OCI-LY7 (cell line): ENCODE results near the gene OR2B6. TPM values are rescaled to one million over a fixed set of nuclear protein-coding genes. Genes with fewer than 3 reads are reported as not detected.

ENCODE experiments used
- BruUV-seq: library from RNA; stranded (reverse); fragments of 400-500 nt; replicated peaks from 2 replicates; lab custom pipeline; 2021; lab: Mats Ljungman, UMichigan
- CTCF ChIA-PET: fragments of 300-600 bp; sonication (Branson Sonifier 250); formaldehyde crosslinking; loops from one replicate; lab custom pipeline; 2022; ENCODE audit warnings: antibody characterized with exemption; ENCODE audit not compliant: unreplicated experiment; lab: Charles Lee
- POLR2A ChIA-PET: fragments of 300-600 bp; sonication (Branson Sonifier 250); formaldehyde crosslinking; loops from one replicate; lab custom pipeline; 2022; ENCODE audit warnings: antibody characterized with exemption; lab: Charles Lee
- DNase-seq: peaks from one replicate; pipeline ENCODE4 v3.0.0-alpha.2; 2015; ENCODE audit warnings: low spot score
- H2AFZ ChIP-seq: fragments of 200-600 bp; sonication (generic), shearing (Covaris generic); 2 replicates; pipeline ENCODE4 v1.6.1; 2014; ENCODE audit warnings: mild to moderate bottlenecking, antibody characterized with exemption, low read length, moderate library complexity
- H3K27ac ChIP-seq: fragments of 200-600 bp; sonication (generic); 2 replicates; pipeline ENCODE4 v1.5.1; 2014; ENCODE audit warnings: mixed run types, low read depth, mild to moderate bottlenecking, moderate library complexity, low read length, inconsistent platforms; ENCODE audit not compliant: poor library complexity, severe bottlenecking
- H3K36me3 ChIP-seq: fragments of 200-600 bp; sonication (generic); 2 replicates; pipeline ENCODE4 v1.6.1; 2014; ENCODE audit warnings: mild to moderate bottlenecking, antibody characterized with exemption, low read length, moderate library complexity, mixed read lengths; ENCODE audit not compliant: insufficient read depth
- H3K4me1 ChIP-seq: fragments of 200-600 bp; sonication (generic); 2 replicates; pipeline ENCODE4 v1.5.1; 2014; ENCODE audit warnings: mild to moderate bottlenecking, low read length; ENCODE audit not compliant: insufficient read depth, poor library complexity, severe bottlenecking
- H3K4me2 ChIP-seq: fragments of 200-600 bp; sonication (generic); 2 replicates; pipeline ENCODE4 v1.6.1; 2014; ENCODE audit warnings: mild to moderate bottlenecking, low read length
- H3K4me3 ChIP-seq: fragments of 200-600 bp; sonication (generic); 2 replicates; pipeline ENCODE4 v1.5.1; 2014; ENCODE audit warnings: mild to moderate bottlenecking, low read depth, low read length; ENCODE audit not compliant: poor library complexity, severe bottlenecking
- H3K79me2 ChIP-seq: fragments of 200-600 bp; sonication (generic); 2 replicates; pipeline ENCODE4 v1.6.1; 2016; ENCODE audit warnings: low read depth, mild to moderate bottlenecking, low read length, moderate library complexity, mixed read lengths; ENCODE audit not compliant: insufficient read depth
- H3K9me2 ChIP-seq: fragments of 200-600 bp; sonication (generic); 2 replicates; pipeline ENCODE4 v1.6.1; 2016; ENCODE audit warnings: mild to moderate bottlenecking, low read length, mixed read lengths; ENCODE audit not compliant: insufficient read depth
- H3K9me3 ChIP-seq: fragments of 200-600 bp; sonication (generic); 2 replicates; pipeline ENCODE4 v1.6.1; 2014; ENCODE audit warnings: mild to moderate bottlenecking, mixed run types, low read length, mixed read lengths
- H4K20me1 ChIP-seq: fragments of 200-600 bp; sonication (generic); 2 replicates; pipeline ENCODE4 v1.6.1; 2014; ENCODE audit warnings: mild to moderate bottlenecking, antibody characterized with exemption, low read length, moderate library complexity, mixed read lengths; ENCODE audit not compliant: insufficient read depth
- EZH2phosphoT487 ChIP-seq: fragments of 200-600 bp; sonication (generic); IDR thresholded peaks from 2 replicates; pipeline ENCODE4 v1.6.1; 2018; ENCODE audit warnings: low read depth, borderline replicate concordance, mild to moderate bottlenecking, mixed run types, antibody characterized with exemption, low read length, moderate library complexity, mixed read lengths
- intact Hi-C: fragments of 100-400 bp; cut with micrococcal nuclease; formaldehyde crosslinking; loops from one replicate; pipeline ENCODE4 v1.10.0; 2022; ENCODE audit not compliant: unreplicated experiment
- total RNA-seq, 2 experiments: library from RNA; depleted of rRNA in 1 of 2; stranded (reverse); fragments of >200 nt in 1 of 2; shearing (Covaris generic) in 1 of 2; gene quantifications; 2 replicates each; pipeline ENCODE4 v1.2.3, GENCODE V29; 2014 to 2022
- TF ChIP-seq, protein P1 (sequence below): fragments of 200-600 bp; sonication (generic); conservative IDR thresholded peaks from 2 replicates; pipeline ENCODE4 v1.5.1; 2014; ENCODE audit warnings: mild to moderate bottlenecking, antibody characterized with exemption, low read length, moderate library complexity, mixed read lengths

OR2B6 gene
- total RNA-seq, 2 experiments from 2014 or later = 0.35 TPM; not detected in 1

DNA sequence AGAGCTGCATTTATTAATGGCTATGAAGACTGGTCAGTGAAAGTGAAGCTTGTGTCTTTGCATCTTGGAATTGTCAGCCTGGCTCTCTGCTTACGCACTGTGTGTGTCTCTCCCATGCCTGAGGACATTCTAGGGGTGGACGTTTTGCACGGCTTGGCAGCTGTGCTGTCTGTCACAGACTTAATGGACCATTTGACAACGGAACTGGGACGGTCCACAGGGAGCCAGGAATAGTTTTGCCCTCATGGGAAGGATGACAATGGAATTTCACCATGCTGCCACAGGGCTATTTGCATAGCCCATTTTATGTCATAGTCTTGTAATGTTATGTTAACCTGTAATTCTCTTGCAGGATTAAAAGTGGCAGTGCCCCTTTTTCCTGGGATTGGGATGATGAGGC is 44.7 kb downstream of the OR2B6 start:
- Histone ChIP-seq H3K79me2 (no peaks in the 10 kb centered on the region), H2AFZ (no peak overlapping the region), H3K36me3 (no peaks in the 10 kb centered on the region), H3K4me2 (no peak overlapping the region), H3K27ac (no peak overlapping the region), H3K4me3 (no peak overlapping the region), H4K20me1 (no peaks in the 10 kb centered on the region), H3K4me1 (no peaks in the 10 kb centered on the region), H3K9me3 (no peaks in the 10 kb centered on the region), H3K9me2 (no peaks in the 10 kb centered on the region)
- TF ChIP-seq EZH2phosphoT487 = no peak
- TF ChIP-seq, protein P1, sequence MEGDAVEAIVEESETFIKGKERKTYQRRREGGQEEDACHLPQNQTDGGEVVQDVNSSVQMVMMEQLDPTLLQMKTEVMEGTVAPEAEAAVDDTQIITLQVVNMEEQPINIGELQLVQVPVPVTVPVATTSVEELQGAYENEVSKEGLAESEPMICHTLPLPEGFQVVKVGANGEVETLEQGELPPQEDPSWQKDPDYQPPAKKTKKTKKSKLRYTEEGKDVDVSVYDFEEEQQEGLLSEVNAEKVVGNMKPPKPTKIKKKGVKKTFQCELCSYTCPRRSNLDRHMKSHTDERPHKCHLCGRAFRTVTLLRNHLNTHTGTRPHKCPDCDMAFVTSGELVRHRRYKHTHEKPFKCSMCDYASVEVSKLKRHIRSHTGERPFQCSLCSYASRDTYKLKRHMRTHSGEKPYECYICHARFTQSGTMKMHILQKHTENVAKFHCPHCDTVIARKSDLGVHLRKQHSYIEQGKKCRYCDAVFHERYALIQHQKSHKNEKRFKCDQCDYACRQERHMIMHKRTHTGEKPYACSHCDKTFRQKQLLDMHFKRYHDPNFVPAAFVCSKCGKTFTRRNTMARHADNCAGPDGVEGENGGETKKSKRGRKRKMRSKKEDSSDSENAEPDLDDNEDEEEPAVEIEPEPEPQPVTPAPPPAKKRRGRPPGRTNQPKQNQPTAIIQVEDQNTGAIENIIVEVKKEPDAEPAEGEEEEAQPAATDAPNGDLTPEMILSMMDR = no peak
- POLR2A ChIA-PET = interaction anchor here (1.0 kb wide), 1 partner anchor 108 kb away, joined by 6 read pairs; no protein-coding TSS in a partner anchor
- BruUV-seq = no TSS peak
- CTCF ChIA-PET = no interaction called here
- DNase-seq = no peak
- intact Hi-C loops = no loop called here

- Histone ChIP-seq H4K20me1 (no peaks in the 10 kb centered on the region), H3K4me1 (no peaks in the 10 kb centered on the region), H3K36me3 (no peaks in the 10 kb centered on the region), H3K9me3 (no peaks in the 10 kb centered on the region), H3K4me3 (no peak overlapping the region), H3K9me2 (no peaks in the 10 kb centered on the region), H2AFZ (no peak overlapping the region), H3K4me2 (no peak overlapping the region), H3K79me2 (no peaks in the 10 kb centered on the region), H3K27ac (no peak overlapping the region)
- ChIA-PET CTCF (no interaction called here), POLR2A (interaction anchor here (1.0 kb wide), 1 partner anchor 108 kb away, joined by 6 read pairs; no protein-coding TSS in a partner anchor)
- no TSS peak for BruUV-seq
- DNase-seq = no peak
- intact Hi-C loops = no loop called here
- TF ChIP-seq EZH2phosphoT487 = no peak
- TF ChIP-seq, protein P1 = no peak
These were observed 45.1 kb downstream of the OR2B6 start for GRCh38 chr6:28002161-28002560.

GRCh38 chr6:28003059-28003458 is 46.0 kb downstream of the OR2B6 start:
- TF ChIP-seq, protein P1 = no peak
- no peak for TF ChIP-seq EZH2phosphoT487
- ChIA-PET CTCF (no interaction called here), POLR2A (no interaction called here)
- intact Hi-C loops = no loop called here
- no peak overlapping the region for H3K27ac ChIP-seq
- no peaks in the 10 kb centered on the region for H3K9me2 ChIP-seq
- H3K9me3 ChIP-seq = no peaks in the 10 kb centered on the region
- no peak overlapping the region for H3K4me2 ChIP-seq
- no peak overlapping the region for H2AFZ ChIP-seq
- H3K4me3 ChIP-seq = no peak overlapping the region
- no peaks in the 10 kb centered on the region for H4K20me1 ChIP-seq
- H3K79me2 ChIP-seq = no peaks in the 10 kb centered on the region
- peaks cover 5% of the 10 kb centered on the region for H3K4me1 ChIP-seq
- H3K36me3 ChIP-seq = no peaks in the 10 kb centered on the region
- BruUV-seq = no TSS peak
- no peak for DNase-seq
